ENCODE data around the gene C6orf136.

DNA sequence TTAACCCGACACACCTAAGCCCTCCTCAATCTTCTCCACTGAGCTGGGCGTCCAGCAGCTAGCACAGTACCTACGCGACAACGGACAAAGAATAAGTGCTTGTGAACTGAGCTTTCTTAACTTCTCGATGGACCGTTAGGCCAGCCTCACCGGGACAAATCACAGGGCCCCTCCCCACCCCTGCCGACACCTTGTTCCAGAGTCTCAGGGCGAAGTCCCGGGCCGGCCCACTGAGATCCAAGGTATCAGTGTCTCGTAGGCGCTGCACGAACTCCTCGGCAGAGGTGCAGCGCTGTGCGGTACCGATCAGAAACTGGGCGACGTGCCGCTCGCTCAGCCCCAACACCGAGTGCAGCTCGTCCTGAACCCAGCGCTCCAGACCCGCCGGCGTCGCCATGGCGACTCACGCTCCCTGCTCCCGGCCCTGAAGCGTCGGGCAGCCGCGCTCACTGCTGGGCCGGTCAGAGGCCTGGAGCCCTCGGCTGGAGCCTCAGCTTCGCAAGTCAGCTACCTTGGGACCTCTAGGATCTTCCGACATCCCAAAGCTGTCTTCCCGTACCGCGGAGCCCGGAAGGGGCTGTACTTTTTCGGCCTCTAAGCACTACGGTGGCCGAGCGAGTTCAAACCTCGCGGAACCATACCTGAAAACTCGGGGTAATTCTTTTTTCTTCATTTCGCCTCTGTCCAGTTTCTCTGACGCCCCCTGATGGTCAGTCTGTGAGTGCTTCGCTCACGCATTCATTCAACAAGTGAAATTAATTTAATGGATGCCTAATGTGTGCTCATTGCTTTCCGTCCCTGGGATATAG is 25.7 kb downstream of the C6orf136 start, which contains the start of gene DHX16:
- TF ChIP-seq, protein P1, sequence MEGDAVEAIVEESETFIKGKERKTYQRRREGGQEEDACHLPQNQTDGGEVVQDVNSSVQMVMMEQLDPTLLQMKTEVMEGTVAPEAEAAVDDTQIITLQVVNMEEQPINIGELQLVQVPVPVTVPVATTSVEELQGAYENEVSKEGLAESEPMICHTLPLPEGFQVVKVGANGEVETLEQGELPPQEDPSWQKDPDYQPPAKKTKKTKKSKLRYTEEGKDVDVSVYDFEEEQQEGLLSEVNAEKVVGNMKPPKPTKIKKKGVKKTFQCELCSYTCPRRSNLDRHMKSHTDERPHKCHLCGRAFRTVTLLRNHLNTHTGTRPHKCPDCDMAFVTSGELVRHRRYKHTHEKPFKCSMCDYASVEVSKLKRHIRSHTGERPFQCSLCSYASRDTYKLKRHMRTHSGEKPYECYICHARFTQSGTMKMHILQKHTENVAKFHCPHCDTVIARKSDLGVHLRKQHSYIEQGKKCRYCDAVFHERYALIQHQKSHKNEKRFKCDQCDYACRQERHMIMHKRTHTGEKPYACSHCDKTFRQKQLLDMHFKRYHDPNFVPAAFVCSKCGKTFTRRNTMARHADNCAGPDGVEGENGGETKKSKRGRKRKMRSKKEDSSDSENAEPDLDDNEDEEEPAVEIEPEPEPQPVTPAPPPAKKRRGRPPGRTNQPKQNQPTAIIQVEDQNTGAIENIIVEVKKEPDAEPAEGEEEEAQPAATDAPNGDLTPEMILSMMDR (IDR thresholded peaks at IDR 0.05): peak; percentile 76 to 93 (median 88)
- TF ChIP-seq POLR2A (IDR thresholded peaks at IDR 0.05): peak in 1 of 2 donors; percentile 62

Data from adrenal gland (tissue), 5 donors.